Heart right ventricle (tissue), 16 donors: ENCODE measurements around the gene SELENON. TPM values are rescaled to one million over a fixed set of nuclear protein-coding genes. Genes with fewer than 3 reads are reported as not detected.

Experiments
- ATAC-seq, 8 donors: fragments of 200-7000 bp; cut with Tn5 transposase; one replicate each; pipeline ENCODE4 v1.9.1; 2020; ENCODE audit warnings: mild to moderate bottlenecking in 8 of 8, moderate library complexity in 8 of 8, moderate number of reproducible peaks in 1 of 8
- DNase-seq, 2 donors: peaks; one replicate each; pipeline ENCODE4 v3.0.0-alpha.2; 2020
- H3K27ac ChIP-seq, 10 donors: fragments of 200-600 bp; sonication (generic) in 2 of 10; one replicate each; pipeline versions ENCODE4 v1.5.0 to v1.8.0; 2020 to 2022; ENCODE audit warnings: mild to moderate bottlenecking in 3 of 10
- H3K27me3 ChIP-seq, 7 donors: fragments of 200-600 bp; one replicate each; pipeline ENCODE4 v1.8.0; 2021 to 2022; ENCODE audit warnings: mild to moderate bottlenecking in 2 of 7
- H3K36me3 ChIP-seq, 9 donors: fragments of 200-600 bp; sonication (generic) in 1 of 9; one replicate each; pipeline versions ENCODE4 v1.5.0 to v1.8.0; 2020 to 2022; ENCODE audit warnings: mild to moderate bottlenecking in 2 of 9
- H3K4me1 ChIP-seq, 9 donors: fragments of 200-600 bp; sonication (generic) in 1 of 9; one replicate each; pipeline versions ENCODE4 v1.5.0 to v1.8.0; 2020 to 2022; ENCODE audit warnings: mild to moderate bottlenecking in 4 of 9
- H3K4me3 ChIP-seq, 10 donors: fragments of 200-600 bp; sonication (generic) in 2 of 10; one replicate each; pipeline versions ENCODE4 v1.5.0 to v1.8.0; 2020 to 2022; ENCODE audit warnings: mild to moderate bottlenecking in 7 of 10, moderate library complexity in 2 of 10
- H3K9me3 ChIP-seq, 11 donors: fragments of 200-600 bp in 10 of 11; sonication (generic) in 2 of 11; one replicate each; pipeline versions ENCODE4 v1.5.0 to v1.8.0; 2013 to 2022; ENCODE audit warnings: mild to moderate bottlenecking in 2 of 11, control low read depth in 1 of 11, moderate library complexity in 1 of 11
- CTCF ChIP-seq, 9 donors: fragments of 200-600 bp; sonication (generic) in 2 of 9; IDR thresholded peaks; one replicate each; pipeline versions ENCODE4 v1.5.0 to v1.8.0; 2021 to 2022; ENCODE audit warnings: antibody characterized with exemption in 9 of 9, mild to moderate bottlenecking in 5 of 9, moderate library complexity in 1 of 9
- WGBS, 2 donors: extraction: QIAGEN DNeasy Blood & Tissue Kit; methylation state at CpG; one replicate each; pipeline ENCODE4 v1.1.7; 2013; ENCODE audit warnings: inconsistent platforms in 1 of 2; 5-methylcytosine and 5-hydroxymethylcytosine counted together
- intact Hi-C, 10 donors: fragments of 100-400 bp; cut with DNase I; formaldehyde crosslinking; loops; one replicate each; pipeline versions ENCODE4 v1.11.1 to v1.14.2; 2022
- long read RNA-seq, 3 donors: library from polyadenylated mRNA; unstranded; transcript quantifications; one replicate each; pipeline ENCODE4 v2.0.0, GENCODE V29; 2020 to 2021
- polyA plus RNA-seq, 2 donors: library from polyadenylated mRNA; stranded (reverse); fragments of 200-250 nt; gene quantifications; one replicate each; pipeline ENCODE4 v1.2.3, GENCODE V29; 2013
- total RNA-seq, 10 donors: library from RNA; stranded (reverse); fragmentation: NEBNext Ultra II Directional in 3 of 10; extraction: Animal tissue kit (Norgen Biotek cat#: 25700) in 3 of 10; gene quantifications; one replicate each; pipeline versions ENCODE4 v1.2.1 to v1.2.4, GENCODE V29; 2021 to 2023
- donor health status: Arrhythmogenic right ventricular cardiomyopathy.
- donor health status: ischemic (EF 13 %, LVEDD 7.1; RV severe dilation, severe dysfunction).
- donor health status: healthy with polysubstance abuse.
- donor health status: DM: no; HTN: yes; CAD: no.
- donor health status: DM: no; HTN: no; CAD: no.
- donor health status: ischemic (EF 25% LVEDD 6.9; RV normal size, moderate dysfunction).
- donor health status: ischemic (EF 25% LVEDD 5.7; RV mildly dilated, moderate dysfunction).
- donor health status: healthy.
- donor health status: DM: yes; HTN: yes; CAD: no.
- donor health status: Ischemic cardiomyopathy.
- donor health status: ischemic (EF 35%, LVEDD 5.7; RV mildly dilated, moderate dysfunction).
- donor health status: nonischemic (EF 11% LVEDD 7.7; RV severe dilation, severe dysfunction).
- donor health status: DM: yes; HTN: yes; CAD: no.
- donor health status: PGD.
- donor health status: ischemic (EF 29% LVEDD 5.4; RV normal size, mild dysfunction).
- donor health status: nonischemic (EF 23%, LVEDD 6.1; RV moderate dilation, normal function).

The SELENON gene, protein sequence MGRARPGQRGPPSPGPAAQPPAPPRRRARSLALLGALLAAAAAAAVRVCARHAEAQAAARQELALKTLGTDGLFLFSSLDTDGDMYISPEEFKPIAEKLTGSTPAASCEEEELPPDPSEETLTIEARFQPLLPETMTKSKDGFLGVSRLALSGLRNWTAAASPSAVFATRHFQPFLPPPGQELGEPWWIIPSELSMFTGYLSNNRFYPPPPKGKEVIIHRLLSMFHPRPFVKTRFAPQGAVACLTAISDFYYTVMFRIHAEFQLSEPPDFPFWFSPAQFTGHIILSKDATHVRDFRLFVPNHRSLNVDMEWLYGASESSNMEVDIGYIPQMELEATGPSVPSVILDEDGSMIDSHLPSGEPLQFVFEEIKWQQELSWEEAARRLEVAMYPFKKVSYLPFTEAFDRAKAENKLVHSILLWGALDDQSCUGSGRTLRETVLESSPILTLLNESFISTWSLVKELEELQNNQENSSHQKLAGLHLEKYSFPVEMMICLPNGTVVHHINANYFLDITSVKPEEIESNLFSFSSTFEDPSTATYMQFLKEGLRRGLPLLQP
- 10 to 100 TPM; 32.5 to 75.1 (median 47.9) TPM for total RNA-seq
- polyA plus RNA-seq = 10 to 100 TPM; 36.4 to 37.2 TPM
- long read RNA-seq, donor 1, full-length matches to known transcripts = 1 of 13 reads
- long read RNA-seq, donor 1, partial matches to known transcripts = 12 of 13 reads
- long read RNA-seq, donor 1, other reads (novel, unspliced or antisense) = 0 of 13 reads
- long read RNA-seq, donor 2, partial matches to known transcripts = 6 of 6 reads
- long read RNA-seq, donor 2, other reads (novel, unspliced or antisense) = 0 of 6 reads
- long read RNA-seq, donor 3, partial matches to known transcripts = 8 of 11 reads
- long read RNA-seq, donor 3, other reads (novel, unspliced or antisense) = 2 of 11 reads

DNA sequence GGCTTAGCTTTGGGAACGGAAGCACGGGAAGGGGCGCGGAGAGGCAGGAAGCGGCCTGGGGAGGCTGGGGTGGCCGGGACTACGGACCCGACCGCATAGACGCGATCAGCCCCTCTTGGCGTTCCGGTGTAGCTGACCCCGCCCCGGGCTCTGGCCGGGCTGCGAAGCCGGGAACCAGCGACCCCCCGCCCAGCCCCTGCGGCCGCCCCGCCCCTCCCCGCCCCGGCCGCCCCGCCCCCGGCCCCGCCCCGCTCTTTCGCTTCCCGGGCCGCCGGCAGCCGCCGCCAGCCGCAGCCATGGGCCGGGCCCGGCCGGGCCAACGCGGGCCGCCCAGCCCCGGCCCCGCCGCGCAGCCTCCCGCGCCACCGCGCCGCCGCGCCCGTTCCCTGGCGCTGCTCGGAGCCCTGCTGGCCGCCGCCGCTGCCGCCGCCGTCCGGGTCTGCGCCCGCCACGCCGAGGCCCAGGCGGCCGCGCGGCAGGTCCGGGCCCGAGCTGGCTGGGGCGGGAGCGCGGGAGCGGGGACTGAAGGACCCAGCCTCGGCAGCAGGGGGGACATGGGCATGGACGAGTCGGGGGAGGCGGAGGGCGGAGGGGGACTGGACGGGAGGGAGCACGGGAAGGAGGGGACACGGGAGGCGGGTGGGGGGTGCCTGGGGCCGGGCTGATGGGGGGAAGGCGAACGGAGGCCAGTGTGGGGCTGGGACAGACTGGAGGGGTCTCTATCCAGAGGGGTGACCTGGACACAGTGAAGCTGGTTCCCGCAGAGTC is at the start of gene SELENON:
Gene SELENON (plus strand): TSS at position 259 of the 768 bp plus-strand sequence. CDS start 38 bp downstream, at position 297.
- H3K36me3 ChIP-seq = peaks cover 0 to 25% (median 0%) of the 10 kb centered on the region in 9 donors
- DNase-seq (peak; percentile 84 to 85), ATAC-seq (peak; percentile 55 to 88 (median 79))
- H3K4me1 ChIP-seq = peaks cover 28 to 79% (median 71%) of the 10 kb centered on the region in 9 donors
- H3K27me3 ChIP-seq = no peaks in the 10 kb centered on the region
- intact Hi-C loops = loop anchor here in 9 of 10 donors (2.0 to 10.0 kb wide), 11 partner anchors 53 to 298 kb away; no protein-coding TSS in a partner anchor
- 0 to 1% methylated on average over 50 to 89 of the region's 91 CpGs for WGBS, 2 donors
- H3K4me3 ChIP-seq = peak within 1 kb of the TSS; percentile 35 to 71 (median 65)
- H3K9me3 ChIP-seq = no peaks in the 10 kb centered on the region
- TF ChIP-seq CTCF (IDR thresholded peaks at IDR 0.05) = no peak
- H3K27ac ChIP-seq = peak within 1 kb of the TSS; percentile 83 to 95 (median 90)

GRCh38 chr1:25750923-25751605 is 48.9 kb upstream of the SELENON start:
- 88 to 90% methylated on average over 6 of the region's 6 CpGs for WGBS, 2 donors

DNA sequence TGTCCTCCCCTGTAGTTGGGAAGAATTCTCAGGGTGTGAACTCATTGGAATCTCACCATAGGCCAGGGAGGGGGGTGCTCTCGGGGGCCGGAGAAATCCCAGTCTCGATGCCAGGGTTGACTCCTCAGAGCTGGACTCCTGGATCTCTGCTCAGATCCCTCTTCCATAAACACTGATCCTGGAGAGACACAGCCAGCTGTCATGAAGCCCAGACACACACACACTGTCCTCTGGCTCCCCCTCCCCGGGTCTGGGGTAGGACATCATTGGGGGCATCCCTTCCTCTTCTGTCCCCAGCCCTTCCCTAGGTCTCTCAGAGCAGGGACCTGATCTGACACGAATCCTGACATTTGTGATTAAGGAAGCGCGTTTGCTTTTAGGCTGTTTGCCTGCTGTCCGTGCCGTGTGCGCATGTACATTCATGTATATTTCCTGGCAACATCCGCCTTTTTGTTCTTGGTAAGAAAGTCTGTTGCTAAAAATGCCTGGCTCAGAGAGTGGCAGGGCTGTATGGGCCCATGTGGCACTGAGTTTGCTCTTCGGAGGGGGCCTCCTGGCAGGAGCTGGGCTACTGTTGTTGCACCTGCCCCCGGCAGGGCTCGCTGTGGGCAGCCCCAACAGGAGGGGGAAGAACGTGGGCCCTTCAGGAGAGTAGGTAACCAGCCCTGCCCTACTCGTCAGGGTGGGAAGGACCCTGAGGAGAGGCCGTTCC is 45.4 kb upstream of the SELENON start:
- H3K4me3 ChIP-seq = no peak overlapping the region
- TF ChIP-seq CTCF (IDR thresholded peaks at IDR 0.05) = no peak
- H3K27ac ChIP-seq = no peak overlapping the region
- H3K9me3 ChIP-seq = no peaks in the 10 kb centered on the region
- H3K27me3 ChIP-seq = no peaks in the 10 kb centered on the region
- H3K4me1 ChIP-seq = peaks cover 0 to 5% (median 0%) of the 10 kb centered on the region in 9 donors
- DNase-seq (no peak), ATAC-seq (peak in 1 of 8 donors; percentile 20)
- H3K36me3 ChIP-seq = peaks cover 0 to 45% (median 6%) of the 10 kb centered on the region in 9 donors
- WGBS, 2 donors = 68 to 77% methylated on average over 17 of the region's 17 CpGs
- intact Hi-C loops = no loop called here

More at GRCh38 chr1:25750923-25751605, 48.9 kb upstream of the SELENON start:
- Histone ChIP-seq H3K4me1 (peaks cover 0 to 3% (median 0%) of the 10 kb centered on the region in 9 donors), H3K27ac (no peak overlapping the region), H3K27me3 (no peaks in the 10 kb centered on the region), H3K36me3 (peaks cover 0 to 35% (median 8%) of the 10 kb centered on the region in 9 donors), H3K4me3 (no peak overlapping the region), H3K9me3 (no peaks in the 10 kb centered on the region)
- no peak for ATAC-seq
- no peak for TF ChIP-seq CTCF (IDR thresholded peaks at IDR 0.05)
- no peak for DNase-seq
- intact Hi-C loops = no loop called here
